GM12878 (cell line): ENCODE data around the gene MSH5. TPM values are rescaled to one million over a fixed set of nuclear protein-coding genes. Genes with fewer than 3 reads are reported as not detected.
A peak's percentile ranks its signal among the peaks of the same experiment; 100 is the strongest.

Source experiments
- ATAC-seq: fragments of 200-7000 bp; cut with Tn5 transposase; 3 replicates; pipeline ENCODE4 v1.9.1; 2020; ENCODE audit warnings: mild to moderate bottlenecking, moderate library complexity
- BruUV-seq: library from RNA; stranded (reverse); fragments of 400-500 nt; replicated peaks from 2 replicates; lab custom pipeline; 2021; lab: Mats Ljungman, UMichigan
- CTCF ChIA-PET: fragments of 300-600 bp; sonication (Branson Sonifier 250); formaldehyde crosslinking; extraction: SDS; loops from one replicate; lab custom pipeline; 2021; ENCODE audit warnings: inconsistent platforms; lab: Yijun Ruan, JAX
- POLR2A ChIA-PET: fragments of 350-600 bp; formaldehyde crosslinking; extraction: SDS; loops from one replicate; lab custom pipeline; 2021; ENCODE audit warnings: inconsistent platforms; lab: Charles Lee
- RAD21 ChIA-PET: fragments of 300-600 bp; sonication (Branson Sonifier 250); formaldehyde crosslinking; loops from one replicate; lab custom pipeline; 2023; ENCODE audit warnings: antibody characterized with exemption; ENCODE audit not compliant: unreplicated experiment; lab: Charles Lee
- SMC1A ChIA-PET: fragments of 300-600 bp; sonication (Branson Sonifier 250); formaldehyde crosslinking; loops from one replicate; lab custom pipeline; 2023; ENCODE audit not compliant: unreplicated experiment, uncharacterized antibody; lab: Charles Lee
- DNase-seq: peaks from one replicate; pipeline ENCODE4 v3.0.0-alpha.2; 2011; ENCODE audit warnings: low read depth, low spot score
- FAIRE-seq: peaks from 3 replicates; lab custom pipeline; 2011; peaks lifted over from hg19 to GRCh38; lab: Jason Lieb, UNC
- H2AFZ ChIP-seq: 2 replicates; pipeline ENCODE4 v1.6.0; 2011; ENCODE audit warnings: low read depth, low read length, control low read depth; ENCODE audit not compliant: control insufficient read depth
- H3K27ac ChIP-seq: 2 replicates; pipeline ENCODE4 v1.5.1; 2011; ENCODE audit warnings: control low read depth; ENCODE audit not compliant: control insufficient read depth, insufficient read depth
- H3K27me3 ChIP-seq, 2 experiments: replicated peaks in 1 of 2; 2 replicates each; pipeline versions ENCODE4 v1.6.0 to v1.6.1; 2011; ENCODE audit warnings: low read length in 1 of 2; ENCODE audit not compliant: control insufficient read depth in 2 of 2, insufficient read depth in 2 of 2
- H3K36me3 ChIP-seq, 2 experiments: 2 replicates each; pipeline ENCODE4 v1.5.1; 2011; ENCODE audit warnings: low read length in 1 of 2; ENCODE audit not compliant: control insufficient read depth in 2 of 2, insufficient read depth in 2 of 2
- H3K4me1 ChIP-seq: 2 replicates; pipeline ENCODE4 v1.6.1; 2011; ENCODE audit warnings: mild to moderate bottlenecking, low read length, moderate library complexity, mixed read lengths; ENCODE audit not compliant: control insufficient read depth, insufficient read depth
- H3K4me2 ChIP-seq: 2 replicates; pipeline ENCODE4 v1.6.0; 2011; ENCODE audit warnings: control low read depth; ENCODE audit not compliant: control insufficient read depth, insufficient read depth
- H3K4me3 ChIP-seq: fragments of 200-600 bp; sonication (generic); 2 replicates; pipeline ENCODE4 v1.5.1; 2016
- H3K79me2 ChIP-seq: 2 replicates; pipeline ENCODE4 v1.6.0; 2011; ENCODE audit warnings: low read length; ENCODE audit not compliant: control insufficient read depth, insufficient read depth
- H3K9ac ChIP-seq: 2 replicates; pipeline ENCODE4 v1.8.0; 2011; ENCODE audit warnings: low read length, control low read depth, mixed read lengths; ENCODE audit not compliant: control insufficient read depth, insufficient read depth
- H3K9me3 ChIP-seq: replicated peaks from 3 replicates; pipeline ENCODE4 v1.5.1; 2011; ENCODE audit warnings: mild to moderate bottlenecking, low read length; ENCODE audit not compliant: control insufficient read depth, insufficient read depth
- H4K20me1 ChIP-seq: 2 replicates; pipeline ENCODE4 v1.6.0; 2011; ENCODE audit not compliant: control insufficient read depth, insufficient read depth
- KLF5 ChIP-seq: fragments of 450-650 bp; IDR thresholded peaks from 2 replicates; pipeline ENCODE4 v1.6.1; 2014; ENCODE audit warnings: mild to moderate bottlenecking; ENCODE audit not compliant: partially characterized antibody
- NRF1 ChIP-seq: conservative IDR thresholded peaks from 2 replicates; pipeline ENCODE4 v1.6.1; 2011; ENCODE audit warnings: mild to moderate bottlenecking, low read depth, low read length, improper control_type of control experiment
- POLR2A ChIP-seq: IDR thresholded peaks from 2 replicates; pipeline ENCODE4 v1.6.1; 2011; ENCODE audit warnings: low read depth, mild to moderate bottlenecking, low read length
- POU2F2 ChIP-seq: IDR thresholded peaks from 3 replicates; pipeline ENCODE4 v1.6.1; 2011; ENCODE audit warnings: low read depth, mild to moderate bottlenecking, low read length, borderline replicate concordance
- RUNX3 ChIP-seq: IDR thresholded peaks from 2 replicates; pipeline ENCODE4 v1.6.1; 2012; ENCODE audit warnings: low read length, inconsistent platforms
- WGBS: methylation state at CpG from one replicate; pipeline ENCODE4 v1.1.6; 2016; ENCODE audit warnings: low lambda C conversion rate; ENCODE audit not compliant: insufficient replicate concordance, insufficient coverage; ENCODE audit errors: missing lambda C conversion rate; 5-methylcytosine and 5-hydroxymethylcytosine counted together
- in situ Hi-C: fragments of 300-500 bp; cut with MboI; formaldehyde crosslinking; loops from 9 replicates; pipeline ENCODE4 v1.14.3; 2018; ENCODE audit warnings: mixed read lengths
- intact Hi-C: fragments of 100-400 bp; cut with micrococcal nuclease; formaldehyde crosslinking; loops from one replicate; pipeline ENCODE4 v1.14.2; 2022; ENCODE audit not compliant: unreplicated experiment
- polyA plus RNA-seq, 11 experiments: library from polyadenylated mRNA; depleted of rRNA in 4 of 11; unstranded in 6 of 11; stranded (reverse) in 5 of 11; fragments of >200 nt; fragmentation: Nextera tagmentation in 4 of 11; fragmentation: Illumina TruSeq in 1 of 11; extraction: Ambion mirVana in 4 of 11; extraction: Trizol in 1 of 11; gene quantifications; 1 replicate in 1 of 11; 2 replicates in 10 of 11; pipeline versions ENCODE4 v1.2.1 to v1.2.3, GENCODE V29; 2011 to 2016; ENCODE audit warnings: inconsistent platforms in 2 of 11, missing spikeins in 2 of 11, low read depth in 1 of 11
- total RNA-seq, 4 experiments: library from RNA; depleted of rRNA in 3 of 4; stranded (reverse); fragments of >200 nt in 3 of 4; fragmentation: Illumina TruSeq in 1 of 4; extraction: Trizol in 1 of 4; gene quantifications; 2 replicates each; pipeline versions ENCODE4 v1.2.1 to v1.2.3, GENCODE V29; 2013 to 2021
- TF ChIP-seq, protein P1 (sequence below): fragments of 450-650 bp; IDR thresholded peaks from 2 replicates; pipeline ENCODE4 v1.6.1; 2017; ENCODE audit warnings: borderline replicate concordance
- TF ChIP-seq, protein P2 (sequence below): fragments of 450-650 bp; IDR thresholded peaks from 2 replicates; pipeline ENCODE4 v1.6.1; 2018; ENCODE audit warnings: mild to moderate bottlenecking, low read depth, moderate library complexity; ENCODE audit not compliant: partially characterized antibody

The MSH5 gene
- total and polyA plus RNA-seq, 10 of the 15 experiments (the other 5 are each of a cell fraction or from before 2014, with no cell fraction given) = 9.1 to 52.7 (median 30.0) TPM

DNA sequence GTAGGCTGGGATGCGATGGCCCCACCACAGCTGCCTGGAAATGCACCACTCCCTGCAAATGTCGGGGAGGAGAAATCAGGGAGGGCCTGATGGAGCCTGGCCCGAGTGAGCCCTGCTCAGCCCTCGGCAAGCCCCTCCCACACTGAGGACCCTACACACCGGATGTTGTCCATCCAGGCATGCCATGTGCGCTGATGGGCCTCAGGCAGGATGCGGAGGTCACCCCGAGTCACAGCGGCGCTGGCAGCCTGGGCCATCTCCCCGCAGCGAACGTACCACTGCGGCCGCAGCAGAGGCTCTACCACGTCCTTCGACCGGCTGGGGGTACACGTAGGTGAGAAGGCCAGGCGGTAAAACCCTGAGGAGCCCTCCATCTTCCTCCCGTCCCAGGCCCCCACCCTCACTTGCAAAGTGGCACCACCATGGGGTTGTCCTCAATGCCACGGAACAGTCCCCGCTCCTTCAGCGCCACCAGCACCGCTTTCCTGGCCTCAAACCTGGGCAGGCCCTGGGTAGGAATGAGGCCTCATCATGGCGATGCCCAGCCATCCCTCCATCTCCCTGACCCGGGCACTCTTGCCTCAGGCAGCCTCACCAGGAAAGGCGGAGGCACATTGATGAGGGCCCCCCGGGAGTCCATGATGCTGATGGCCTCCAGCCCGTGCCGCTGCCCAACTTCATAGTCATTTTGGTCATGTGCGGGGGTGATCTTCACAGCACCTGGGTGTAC is 42.5 kb downstream of the MSH5 start:
- Histone ChIP-seq H4K20me1 (no peaks in the 10 kb centered on the region), H3K27ac (no peak overlapping the region), H3K79me2 (no peaks in the 10 kb centered on the region), H3K9me3 (no peaks in the 10 kb centered on the region), H2AFZ (no peak overlapping the region), H3K4me1 (peaks cover 8% of the 10 kb centered on the region), H3K9ac (no peak overlapping the region), H3K4me3 (no peak overlapping the region), H3K4me2 (no peak overlapping the region), H3K36me3 (peaks cover 6 to 51% of the 10 kb centered on the region in 2 experiments; a peak in 3 of 4 replicates), H3K27me3 (no peaks in the 10 kb centered on the region)
- FAIRE-seq (no peak), DNase-seq (no peak), ATAC-seq (no peak)
- WGBS = 92% methylated on average over 32 of the region's 32 CpGs
- ChIA-PET CTCF (interaction anchor here (0.6 kb wide), 1 partner anchor 9 kb away, joined by 3 read pairs; no protein-coding TSS in a partner anchor), POLR2A (no interaction called here), SMC1A (interaction anchor here (0.8 kb wide), 1 partner anchor 30 kb away, joined by 3 read pairs; no protein-coding TSS in a partner anchor), RAD21 (no interaction called here)
- intact Hi-C loops (no loop called here), in situ Hi-C loops (no loop called here)
- BruUV-seq = TSS peak; percentile 51
- TF ChIP-seq RUNX3 = no peak
- TF ChIP-seq POLR2A = peak; percentile 68
- no peak for TF ChIP-seq KLF5
- no peak for TF ChIP-seq POU2F2

DNA sequence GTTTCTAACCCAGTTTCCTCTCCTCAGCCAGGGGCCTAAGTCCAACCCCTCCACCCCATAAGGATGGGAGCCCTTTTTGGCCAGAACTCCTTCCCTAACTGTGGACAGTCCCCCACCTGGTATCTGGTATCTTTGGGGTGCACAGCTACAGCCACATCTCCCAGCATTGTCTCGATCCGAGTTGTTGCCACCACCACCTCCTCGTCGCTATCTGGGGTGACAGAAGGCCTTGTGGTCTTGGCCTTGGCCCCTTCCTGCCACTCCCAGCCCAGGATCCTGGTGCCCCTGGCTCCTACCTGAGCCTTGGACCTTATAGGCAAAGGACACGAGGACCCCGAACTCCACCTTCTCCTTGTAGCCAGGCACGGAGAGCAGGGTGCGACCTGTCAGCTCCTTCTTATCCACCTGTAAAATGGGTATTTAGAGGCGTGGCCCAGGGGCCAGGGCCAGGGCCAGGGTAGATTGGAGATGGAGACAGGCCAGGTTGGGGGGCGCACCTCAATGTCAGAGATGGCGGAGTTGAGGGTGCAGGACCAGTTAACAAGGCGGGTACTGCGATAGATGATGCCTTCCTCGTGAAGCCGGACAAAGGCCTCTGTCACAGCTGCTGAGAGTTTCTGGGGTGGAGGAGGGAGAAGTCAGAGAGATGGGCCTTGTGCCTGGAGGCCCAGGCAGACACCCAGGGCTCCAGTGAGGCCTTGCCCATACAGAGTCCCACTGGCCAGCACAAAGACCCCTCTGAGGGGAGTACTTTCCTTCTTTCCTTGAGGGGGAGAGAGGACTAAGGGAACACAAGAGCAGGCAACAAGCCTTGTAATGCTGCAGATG is 44.5 kb downstream of the MSH5 start:
- POLR2A ChIA-PET = interaction anchor here (0.7 to 0.9 kb wide), 2 partner anchors 44 to 220 kb away, joined by 3 to 4 read pairs; partner anchors contain the start of gene MSH5
- RAD21 ChIA-PET = interaction anchor here (1.1 to 1.2 kb wide), 2 partner anchors 28 to 55 kb away, joined by 3 to 4 read pairs; no protein-coding TSS in a partner anchor
- no peak overlapping the region for H3K9ac ChIP-seq
- H3K27ac ChIP-seq = no peak overlapping the region
- intact Hi-C loops = no loop called here
- no peak overlapping the region for H2AFZ ChIP-seq
- 98% methylated on average over 15 of the region's 15 CpGs for WGBS
- no peak overlapping the region for H3K4me2 ChIP-seq
- BruUV-seq = no TSS peak
- CTCF ChIA-PET = interaction anchor here (1.4 kb wide), 1 partner anchor 8 kb away, joined by 3 read pairs; no protein-coding TSS in a partner anchor
- FAIRE-seq (no peak), ATAC-seq (no peak), DNase-seq (no peak)
- H3K4me3 ChIP-seq = no peak overlapping the region
- no peaks in the 10 kb centered on the region for H3K9me3 ChIP-seq
- SMC1A ChIA-PET = no interaction called here
- H3K79me2 ChIP-seq = no peaks in the 10 kb centered on the region; the same call in 1 of the 2 replicates
- H3K36me3 ChIP-seq = peaks cover 6 to 39% of the 10 kb centered on the region in 2 experiments; a peak in 3 of 4 replicates
- H4K20me1 ChIP-seq = no peaks in the 10 kb centered on the region
- no peaks in the 10 kb centered on the region for H3K27me3 ChIP-seq
- no peak for TF ChIP-seq NRF1
- TF ChIP-seq, protein P1, sequence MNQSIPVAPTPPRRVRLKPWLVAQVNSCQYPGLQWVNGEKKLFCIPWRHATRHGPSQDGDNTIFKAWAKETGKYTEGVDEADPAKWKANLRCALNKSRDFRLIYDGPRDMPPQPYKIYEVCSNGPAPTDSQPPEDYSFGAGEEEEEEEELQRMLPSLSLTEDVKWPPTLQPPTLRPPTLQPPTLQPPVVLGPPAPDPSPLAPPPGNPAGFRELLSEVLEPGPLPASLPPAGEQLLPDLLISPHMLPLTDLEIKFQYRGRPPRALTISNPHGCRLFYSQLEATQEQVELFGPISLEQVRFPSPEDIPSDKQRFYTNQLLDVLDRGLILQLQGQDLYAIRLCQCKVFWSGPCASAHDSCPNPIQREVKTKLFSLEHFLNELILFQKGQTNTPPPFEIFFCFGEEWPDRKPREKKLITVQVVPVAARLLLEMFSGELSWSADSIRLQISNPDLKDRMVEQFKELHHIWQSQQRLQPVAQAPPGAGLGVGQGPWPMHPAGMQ = no peak
- TF ChIP-seq, protein P2, sequence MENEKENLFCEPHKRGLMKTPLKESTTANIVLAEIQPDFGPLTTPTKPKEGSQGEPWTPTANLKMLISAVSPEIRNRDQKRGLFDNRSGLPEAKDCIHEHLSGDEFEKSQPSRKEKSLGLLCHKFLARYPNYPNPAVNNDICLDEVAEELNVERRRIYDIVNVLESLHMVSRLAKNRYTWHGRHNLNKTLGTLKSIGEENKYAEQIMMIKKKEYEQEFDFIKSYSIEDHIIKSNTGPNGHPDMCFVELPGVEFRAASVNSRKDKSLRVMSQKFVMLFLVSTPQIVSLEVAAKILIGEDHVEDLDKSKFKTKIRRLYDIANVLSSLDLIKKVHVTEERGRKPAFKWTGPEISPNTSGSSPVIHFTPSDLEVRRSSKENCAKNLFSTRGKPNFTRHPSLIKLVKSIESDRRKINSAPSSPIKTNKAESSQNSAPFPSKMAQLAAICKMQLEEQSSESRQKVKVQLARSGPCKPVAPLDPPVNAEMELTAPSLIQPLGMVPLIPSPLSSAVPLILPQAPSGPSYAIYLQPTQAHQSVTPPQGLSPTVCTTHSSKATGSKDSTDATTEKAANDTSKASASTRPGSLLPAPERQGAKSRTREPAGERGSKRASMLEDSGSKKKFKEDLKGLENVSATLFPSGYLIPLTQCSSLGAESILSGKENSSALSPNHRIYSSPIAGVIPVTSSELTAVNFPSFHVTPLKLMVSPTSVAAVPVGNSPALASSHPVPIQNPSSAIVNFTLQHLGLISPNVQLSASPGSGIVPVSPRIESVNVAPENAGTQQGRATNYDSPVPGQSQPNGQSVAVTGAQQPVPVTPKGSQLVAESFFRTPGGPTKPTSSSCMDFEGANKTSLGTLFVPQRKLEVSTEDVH = no peak
- peaks cover under 1% of the 10 kb centered on the region for H3K4me1 ChIP-seq
- in situ Hi-C loops = no loop called here
